SK-N-SH treated with all-trans-retinoic acid at 6 μM for 48 hours (cell line): ENCODE results near the gene CALCB.

Source experiments
- CSDC2 ChIP-seq: fragments of 250-450 bp; sonication (Bioruptor Pico); IDR thresholded peaks from 2 replicates; pipeline ENCODE4 v1.5.0; 2020; ENCODE audit warnings: mild to moderate bottlenecking, moderate library complexity
- ZC3H10 ChIP-seq: fragments of 250-450 bp; sonication (Bioruptor Pico); IDR thresholded peaks from 2 replicates; pipeline ENCODE4 v1.5.1; 2021; ENCODE audit warnings: mild to moderate bottlenecking, moderate library complexity
- TF ChIP-seq, protein P1 (sequence below): fragments of 250-450 bp; sonication (Bioruptor Pico); IDR thresholded peaks from 2 replicates; pipeline ENCODE4 v1.5.1; 2021; ENCODE audit warnings: mild to moderate bottlenecking, moderate library complexity

CALCB gene

DNA sequence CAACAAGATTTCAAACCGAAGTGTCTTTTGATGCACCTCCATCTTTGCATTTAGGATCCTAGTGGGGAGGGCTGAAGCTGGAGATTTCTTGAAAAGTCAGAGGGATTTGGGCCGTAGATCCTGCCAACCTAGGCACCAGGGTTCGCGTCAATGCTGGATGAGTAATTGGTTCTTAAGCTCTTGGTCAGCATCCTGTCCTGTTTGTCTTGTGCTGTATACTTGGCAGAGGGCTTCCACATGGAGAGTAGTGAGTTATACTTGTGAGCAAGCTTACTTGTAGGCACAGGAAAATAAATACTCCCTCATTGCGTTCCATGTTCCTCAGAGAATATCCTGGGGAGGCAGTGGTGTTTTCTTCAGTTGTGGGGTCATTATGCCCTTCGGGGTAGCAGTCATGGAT, 53.9 kb downstream of the CALCB start (continued):
- TF ChIP-seq, protein P1, sequence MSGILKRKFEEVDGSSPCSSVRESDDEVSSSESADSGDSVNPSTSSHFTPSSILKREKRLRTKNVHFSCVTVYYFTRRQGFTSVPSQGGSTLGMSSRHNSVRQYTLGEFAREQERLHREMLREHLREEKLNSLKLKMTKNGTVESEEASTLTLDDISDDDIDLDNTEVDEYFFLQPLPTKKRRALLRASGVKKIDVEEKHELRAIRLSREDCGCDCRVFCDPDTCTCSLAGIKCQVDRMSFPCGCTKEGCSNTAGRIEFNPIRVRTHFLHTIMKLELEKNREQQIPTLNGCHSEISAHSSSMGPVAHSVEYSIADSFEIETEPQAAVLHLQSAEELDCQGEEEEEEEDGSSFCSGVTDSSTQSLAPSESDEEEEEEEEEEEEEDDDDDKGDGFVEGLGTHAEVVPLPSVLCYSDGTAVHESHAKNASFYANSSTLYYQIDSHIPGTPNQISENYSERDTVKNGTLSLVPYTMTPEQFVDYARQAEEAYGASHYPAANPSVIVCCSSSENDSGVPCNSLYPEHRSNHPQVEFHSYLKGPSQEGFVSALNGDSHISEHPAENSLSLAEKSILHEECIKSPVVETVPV (CRISPR knock-in tag), result no peak
- no peak for TF ChIP-seq CSDC2 (CRISPR knock-in tag)
- TF ChIP-seq ZC3H10 (CRISPR knock-in tag), result no peak
